HG03175 (cell line): Measurements from ENCODE around the gene CDC42BPA.
"Not testable (repeated sequence)": the region's sequence is repeated elsewhere in the genome, so short reads cannot be mapped to it uniquely, and the experiment has no call there.

ENCODE experiments used
- ATAC-seq: cut with Tn5 transposase; IDR thresholded peaks from one replicate; pipeline ENCODE4 v1.9.1; 2021; ENCODE audit warnings: mild to moderate bottlenecking, moderate library complexity; ENCODE audit not compliant: unreplicated experiment

Gene CDC42BPA, protein sequence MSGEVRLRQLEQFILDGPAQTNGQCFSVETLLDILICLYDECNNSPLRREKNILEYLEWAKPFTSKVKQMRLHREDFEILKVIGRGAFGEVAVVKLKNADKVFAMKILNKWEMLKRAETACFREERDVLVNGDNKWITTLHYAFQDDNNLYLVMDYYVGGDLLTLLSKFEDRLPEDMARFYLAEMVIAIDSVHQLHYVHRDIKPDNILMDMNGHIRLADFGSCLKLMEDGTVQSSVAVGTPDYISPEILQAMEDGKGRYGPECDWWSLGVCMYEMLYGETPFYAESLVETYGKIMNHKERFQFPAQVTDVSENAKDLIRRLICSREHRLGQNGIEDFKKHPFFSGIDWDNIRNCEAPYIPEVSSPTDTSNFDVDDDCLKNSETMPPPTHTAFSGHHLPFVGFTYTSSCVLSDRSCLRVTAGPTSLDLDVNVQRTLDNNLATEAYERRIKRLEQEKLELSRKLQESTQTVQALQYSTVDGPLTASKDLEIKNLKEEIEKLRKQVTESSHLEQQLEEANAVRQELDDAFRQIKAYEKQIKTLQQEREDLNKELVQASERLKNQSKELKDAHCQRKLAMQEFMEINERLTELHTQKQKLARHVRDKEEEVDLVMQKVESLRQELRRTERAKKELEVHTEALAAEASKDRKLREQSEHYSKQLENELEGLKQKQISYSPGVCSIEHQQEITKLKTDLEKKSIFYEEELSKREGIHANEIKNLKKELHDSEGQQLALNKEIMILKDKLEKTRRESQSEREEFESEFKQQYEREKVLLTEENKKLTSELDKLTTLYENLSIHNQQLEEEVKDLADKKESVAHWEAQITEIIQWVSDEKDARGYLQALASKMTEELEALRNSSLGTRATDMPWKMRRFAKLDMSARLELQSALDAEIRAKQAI (N-terminal part only)

DNA sequence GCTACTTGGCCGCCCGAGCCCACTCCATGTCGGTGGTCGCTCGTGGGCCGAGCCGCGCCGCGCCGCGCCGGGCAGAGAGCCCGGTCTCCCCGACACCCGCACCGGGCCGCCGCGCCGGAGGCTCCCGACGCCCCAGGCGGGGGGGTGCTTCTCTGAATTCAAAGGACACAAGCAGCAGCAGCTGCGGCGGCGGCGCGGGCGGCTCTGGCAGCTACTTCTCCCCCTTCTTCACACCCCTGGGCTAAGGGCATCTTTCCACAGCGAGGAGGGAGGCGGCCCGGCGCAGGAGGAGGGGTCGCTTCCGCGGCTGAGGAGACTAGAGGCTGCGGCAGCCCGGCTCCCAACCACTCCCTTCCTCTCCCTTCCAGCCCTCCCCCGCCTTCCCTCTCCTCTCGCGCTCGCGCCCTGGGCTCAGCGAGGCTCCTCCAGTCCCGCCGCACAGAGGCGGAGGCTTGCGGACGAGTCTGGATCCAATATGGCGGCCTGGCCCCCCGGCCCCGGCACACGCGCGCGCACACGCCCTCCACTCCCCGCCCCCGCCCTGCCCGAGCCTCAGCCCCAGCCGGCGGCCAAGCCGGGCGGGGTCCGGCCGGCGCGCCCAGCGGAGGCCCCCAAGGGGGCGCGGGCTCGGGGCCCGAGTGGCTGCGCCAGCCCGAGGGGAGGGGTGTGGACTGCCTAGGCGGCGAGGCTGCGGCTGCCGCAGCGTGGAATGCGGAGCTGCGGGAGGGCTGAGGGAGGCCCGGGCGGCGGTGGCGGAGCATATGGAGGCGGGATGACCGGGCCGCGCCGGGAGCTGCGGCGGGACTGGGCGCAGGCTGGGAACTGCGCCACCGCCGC, at the start of gene CDC42BPA:
TSS of gene CDC42BPA (minus strand) at position 477 of the 837 bp plus-strand sequence. CDS start 1,310 bp downstream, outside the sequence.
- peak; percentile 40 for ATAC-seq

DNA sequence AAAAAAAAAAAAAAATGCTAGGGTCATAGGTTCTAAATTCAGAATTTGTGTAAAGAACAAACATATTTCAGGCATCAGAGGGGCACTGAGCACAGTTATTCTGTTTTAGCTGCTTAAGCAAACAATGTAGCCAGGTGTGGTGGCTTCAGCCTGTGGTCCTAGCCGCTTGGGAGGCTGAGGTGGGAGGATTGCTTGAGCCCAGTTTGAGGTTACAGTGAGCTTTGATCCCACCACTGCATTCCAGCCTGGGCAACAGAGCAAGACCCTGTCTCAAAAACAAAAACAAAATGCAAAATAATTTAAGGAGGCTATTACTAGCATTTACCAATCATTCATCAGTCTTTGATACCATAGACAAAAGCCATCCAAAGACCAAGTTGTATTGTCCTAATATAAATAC, 49.7 kb upstream of the CDC42BPA start:
- no peak for ATAC-seq

DNA sequence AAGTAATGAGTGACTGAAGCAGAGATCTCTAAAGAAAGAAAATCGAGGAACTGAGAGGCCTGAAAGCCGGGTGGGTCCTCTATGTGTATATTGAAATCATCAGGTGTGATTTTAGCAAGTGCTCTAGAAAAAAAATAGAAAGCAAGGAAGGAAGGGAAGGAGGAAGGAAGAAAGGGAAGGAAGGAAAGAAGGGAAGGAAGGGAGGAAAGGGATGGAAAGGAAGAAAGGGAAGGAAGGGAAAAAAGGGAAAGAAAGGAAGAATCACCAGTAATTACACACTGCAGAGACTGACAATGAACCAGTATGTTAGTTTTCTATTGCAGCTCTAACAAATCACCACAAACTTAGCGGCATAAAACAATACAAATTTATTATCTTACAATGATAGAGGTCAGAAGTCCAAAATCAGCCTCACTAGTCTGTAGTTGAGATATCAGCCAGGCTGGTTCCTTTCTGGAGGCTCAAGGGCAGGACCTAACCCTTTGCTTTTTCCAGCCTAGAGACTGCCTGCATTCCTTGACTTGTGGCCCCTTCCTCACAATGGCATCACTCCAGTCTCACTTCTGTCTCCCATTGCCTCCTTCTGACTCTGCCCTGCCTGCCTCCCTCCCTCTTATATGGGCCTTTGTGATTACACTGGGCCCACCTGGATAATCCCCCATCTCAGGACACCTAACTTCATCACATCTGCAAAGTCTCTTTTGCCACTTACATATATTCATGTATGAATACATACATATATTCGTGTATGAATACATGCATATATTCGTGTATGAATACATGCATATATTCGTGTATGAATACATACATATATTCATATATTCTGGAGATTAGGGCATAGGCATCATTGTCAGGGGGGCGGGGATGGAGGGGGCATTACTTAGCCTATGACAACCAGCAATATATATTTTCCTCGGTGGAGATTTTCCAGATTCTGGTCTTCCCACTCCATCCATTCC, 47.5 kb upstream of the CDC42BPA start:
- ATAC-seq = no peak

DNA sequence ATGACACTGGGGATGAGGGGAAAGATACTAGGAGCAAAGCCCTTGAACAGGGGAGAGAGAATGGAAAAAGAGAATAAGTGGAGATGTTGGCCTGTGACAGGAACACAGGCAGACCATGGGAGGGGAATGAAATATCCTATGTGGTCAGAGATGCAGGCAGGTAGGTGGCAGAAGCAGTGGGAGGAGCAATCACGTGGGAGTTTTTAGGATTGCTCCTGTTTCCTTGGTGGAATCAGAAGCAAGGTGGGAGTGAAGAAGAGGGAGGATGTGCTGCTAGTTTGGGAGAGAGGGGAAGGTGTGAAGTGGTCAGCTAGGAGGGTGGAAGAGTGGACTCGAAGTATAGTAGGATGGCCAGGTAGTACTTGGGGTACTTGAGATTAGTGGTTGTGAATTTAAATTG, 46.4 kb upstream of the CDC42BPA start:
- no peak for ATAC-seq

DNA sequence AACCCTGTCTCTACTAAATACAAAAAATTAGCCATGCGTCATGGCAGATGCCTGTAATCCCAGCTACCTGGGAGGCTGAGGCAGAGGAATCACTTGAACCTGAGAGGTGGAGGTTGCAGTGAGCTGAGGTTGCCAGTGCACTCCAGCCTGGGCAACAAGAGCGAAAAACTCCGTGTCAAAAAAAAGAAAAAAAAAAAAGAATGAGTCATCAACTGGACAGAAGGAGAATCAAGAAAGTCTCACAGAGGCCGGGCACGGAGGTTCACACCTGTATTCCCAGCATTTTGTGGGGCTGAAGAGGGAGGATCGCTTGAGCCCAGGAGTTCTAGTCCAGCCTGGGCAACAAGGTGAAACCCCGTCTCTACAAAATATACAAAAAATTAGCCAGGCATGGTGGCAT, 45.5 kb upstream of the CDC42BPA start:
- ATAC-seq = no peak

DNA sequence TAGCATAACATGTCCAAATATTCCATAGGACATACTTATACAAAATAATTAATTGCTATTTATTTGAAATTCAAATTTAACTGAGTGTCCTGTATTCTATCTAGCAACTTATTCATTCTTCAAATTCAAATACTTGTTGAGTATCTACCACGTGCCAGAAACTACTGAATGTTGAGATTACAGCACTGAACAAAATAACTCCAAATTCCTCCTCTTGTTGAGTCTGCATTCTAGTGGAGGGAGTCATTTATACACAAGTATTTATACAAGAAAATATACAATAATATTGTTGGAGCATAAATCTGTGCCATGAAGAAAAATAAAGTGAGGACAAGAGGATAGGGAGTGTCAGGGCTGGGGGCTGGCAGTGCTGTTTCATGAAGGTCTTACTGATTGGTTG, 43.7 kb upstream of the CDC42BPA start:
- ATAC-seq = no peak

DNA sequence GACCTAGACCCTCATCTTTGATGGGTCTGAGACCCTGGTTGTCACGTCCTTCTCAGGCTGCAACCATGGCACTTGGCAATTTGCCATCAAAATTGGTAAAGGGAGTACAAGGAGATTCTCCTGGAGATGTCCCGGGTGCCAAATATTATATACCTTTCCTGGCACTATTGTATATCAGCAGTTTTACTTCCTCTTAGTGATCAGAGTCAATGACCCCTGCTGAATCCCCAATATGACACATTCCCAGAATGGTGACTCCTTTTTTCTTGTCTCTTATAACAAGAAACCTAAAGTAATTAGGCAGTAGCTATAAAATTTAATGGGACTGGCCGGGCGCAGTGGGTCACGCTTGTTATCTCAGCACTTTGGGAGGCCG, 39.6 kb upstream of the CDC42BPA start:
- ATAC-seq = no peak

DNA sequence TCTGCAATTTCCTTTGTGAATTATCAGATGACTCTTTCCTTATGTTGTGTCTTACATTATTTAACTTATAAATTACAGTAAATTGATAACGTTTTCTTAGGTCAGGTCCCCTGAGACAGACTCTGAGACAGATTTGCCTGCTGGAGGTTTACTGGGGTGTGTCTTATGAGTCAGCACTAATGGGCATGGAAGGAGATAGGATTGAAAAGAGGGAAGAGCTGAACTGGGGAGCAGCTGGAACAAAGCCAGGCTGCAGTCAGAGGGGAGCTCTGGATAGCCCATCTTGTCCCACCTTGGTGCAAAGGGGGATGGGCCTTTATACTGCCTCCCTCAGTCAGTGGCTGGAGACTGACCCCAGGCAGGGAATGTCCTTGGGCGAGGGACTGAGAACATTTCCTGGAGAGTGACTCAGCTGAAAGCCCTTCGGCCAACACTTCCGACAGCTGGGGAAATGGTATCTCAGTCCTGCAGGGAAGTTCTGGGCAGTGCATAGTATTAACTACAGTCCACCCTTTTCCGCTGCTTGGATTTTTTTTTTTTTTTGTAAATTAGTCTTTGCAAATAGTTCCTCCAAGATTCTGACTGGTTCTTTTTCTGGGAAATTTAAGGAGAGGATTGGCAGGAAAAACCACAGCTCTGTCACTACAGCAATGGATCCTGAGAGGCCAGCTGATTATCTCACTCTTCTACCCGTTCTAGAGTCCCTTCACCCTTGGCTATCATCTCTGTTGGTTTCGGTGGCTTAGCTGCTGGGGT, 39.1 kb upstream of the CDC42BPA start:
- no peak for ATAC-seq

DNA sequence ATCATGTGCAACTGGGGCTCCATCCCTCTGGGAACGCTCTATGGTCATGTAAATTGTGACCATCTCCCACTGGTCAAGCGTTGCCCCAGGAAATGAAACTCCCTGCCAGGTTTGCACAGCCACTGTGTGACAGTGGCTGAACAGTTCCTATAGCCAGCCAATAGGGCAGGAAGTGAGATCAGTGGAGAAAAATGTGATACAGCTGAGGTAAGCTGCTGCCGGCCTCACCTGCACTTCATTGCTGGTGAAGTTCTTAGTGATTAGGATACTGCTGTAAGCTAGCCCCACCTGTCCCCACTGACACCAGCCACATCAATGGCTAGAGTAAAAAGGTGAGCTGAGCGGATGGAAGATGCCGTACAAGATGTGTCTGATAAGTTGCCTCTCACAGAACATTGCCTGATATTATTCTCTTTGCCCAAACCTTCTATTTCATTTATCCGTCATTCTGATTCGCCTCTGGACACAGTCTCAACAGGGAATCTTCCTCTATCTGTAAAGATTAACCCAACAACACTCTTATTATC, 38.4 kb upstream of the CDC42BPA start:
- ATAC-seq = no peak

DNA sequence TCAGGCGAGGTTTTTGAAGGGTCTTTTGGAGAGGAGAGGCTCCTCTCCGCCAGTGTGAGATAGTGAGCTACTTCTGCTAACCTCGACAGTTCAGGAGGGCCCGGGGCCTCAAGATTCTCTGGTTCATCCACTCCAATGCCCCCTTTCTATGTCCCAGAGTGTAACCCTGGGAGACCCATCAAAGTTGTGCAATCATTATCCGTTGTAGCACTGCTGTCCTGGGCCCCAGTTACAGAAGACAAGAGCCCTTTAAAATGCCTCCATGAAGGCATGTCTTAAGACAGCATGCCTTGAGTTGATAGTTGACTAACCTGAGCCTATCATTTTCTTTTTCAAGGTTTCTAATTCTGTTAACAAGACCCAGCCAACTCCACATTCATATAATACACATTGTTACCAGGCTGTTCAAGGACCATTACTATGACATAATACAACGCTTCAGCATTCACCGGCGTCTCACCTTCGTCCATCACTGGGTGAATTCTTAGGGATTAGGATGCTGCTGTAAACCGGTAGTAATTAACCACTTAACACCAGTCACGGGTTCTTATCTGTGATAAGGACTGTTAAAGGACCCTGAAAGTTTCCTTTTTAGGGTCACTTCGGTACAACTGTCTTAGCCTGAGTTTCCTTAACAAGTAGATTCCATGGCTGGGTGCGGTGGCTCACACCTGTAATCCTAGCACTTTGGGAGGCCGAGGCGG, 37.4 kb upstream of the CDC42BPA start:
- ATAC-seq = no peak

DNA sequence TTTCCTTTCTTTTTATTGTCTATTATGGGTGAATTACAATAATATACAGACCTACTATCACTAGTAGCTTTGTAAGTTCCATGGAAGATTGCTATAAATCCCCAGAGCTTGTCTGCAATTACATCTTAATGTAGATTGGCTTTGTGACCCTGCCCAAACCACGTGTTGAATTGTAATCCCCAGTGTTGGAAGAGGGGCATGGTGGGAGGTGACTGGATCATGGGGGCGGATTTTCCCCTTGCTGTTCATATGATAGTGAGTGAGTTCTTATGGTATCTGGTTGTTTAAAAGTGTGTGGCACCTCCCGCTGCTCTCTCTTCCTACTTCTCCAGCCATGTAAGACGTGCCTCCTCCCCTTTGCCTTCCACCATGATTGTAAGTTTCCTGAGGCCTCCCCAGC, 34.9 kb upstream of the CDC42BPA start:
- no peak for ATAC-seq

DNA sequence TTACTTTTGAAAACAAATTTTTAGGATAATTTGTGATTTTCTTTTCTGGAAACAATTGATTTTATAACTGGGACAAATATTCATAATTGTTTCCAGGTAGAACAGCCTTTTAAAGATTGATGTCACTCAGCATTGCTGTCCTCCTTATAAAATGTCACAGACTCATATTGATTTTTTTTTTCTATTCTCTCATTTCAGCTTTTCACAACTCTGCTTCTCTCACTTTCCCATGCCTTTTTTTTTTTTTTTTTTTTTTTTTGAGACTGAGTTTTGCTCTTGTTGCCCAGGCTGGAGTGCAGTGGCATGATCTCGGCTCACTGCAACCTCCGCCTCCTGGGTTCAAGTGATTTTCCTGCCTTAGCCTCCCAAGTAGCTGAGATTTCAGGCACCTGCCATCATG, 33.9 kb upstream of the CDC42BPA start:
- ATAC-seq = not testable (repeated sequence)

DNA sequence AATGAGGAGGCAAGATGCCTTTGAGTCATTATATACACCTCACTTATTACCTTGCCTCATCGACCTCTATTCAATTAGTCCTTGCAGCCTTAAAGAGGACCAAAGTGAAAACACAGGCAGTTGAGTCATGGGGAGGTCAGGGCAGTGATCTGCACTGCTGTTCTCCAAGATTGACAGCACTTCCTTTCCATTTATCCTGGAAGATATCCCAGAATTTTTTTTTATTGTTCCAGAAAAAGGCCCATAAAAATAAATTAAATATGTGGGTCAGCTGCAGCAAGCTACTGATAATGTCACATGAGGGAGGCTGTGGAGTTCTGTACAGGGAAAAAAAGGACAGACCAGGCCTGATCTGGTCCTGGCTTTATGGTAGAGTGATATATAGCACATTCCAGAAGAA, 33.2 kb upstream of the CDC42BPA start:
- no peak for ATAC-seq

DNA sequence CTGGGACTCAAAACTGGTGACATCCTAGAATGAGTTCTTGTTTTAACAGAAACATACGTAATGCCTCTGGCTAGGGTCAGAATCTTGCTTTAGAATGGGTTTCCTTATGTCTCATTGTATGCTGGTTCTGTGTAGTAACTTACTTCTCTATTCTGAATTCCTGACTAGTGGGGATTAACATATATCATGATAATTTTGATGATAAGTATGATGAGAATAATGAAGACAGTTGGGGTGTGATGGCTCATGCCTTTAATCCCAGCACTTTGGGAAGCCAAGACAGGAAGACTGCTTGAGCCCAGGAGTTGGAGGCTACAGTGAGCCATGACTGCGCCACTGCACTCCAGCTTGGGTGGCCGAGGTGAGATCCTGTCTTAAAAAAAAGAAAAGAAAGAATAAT, 31.7 kb upstream of the CDC42BPA start:
- ATAC-seq = no peak

DNA sequence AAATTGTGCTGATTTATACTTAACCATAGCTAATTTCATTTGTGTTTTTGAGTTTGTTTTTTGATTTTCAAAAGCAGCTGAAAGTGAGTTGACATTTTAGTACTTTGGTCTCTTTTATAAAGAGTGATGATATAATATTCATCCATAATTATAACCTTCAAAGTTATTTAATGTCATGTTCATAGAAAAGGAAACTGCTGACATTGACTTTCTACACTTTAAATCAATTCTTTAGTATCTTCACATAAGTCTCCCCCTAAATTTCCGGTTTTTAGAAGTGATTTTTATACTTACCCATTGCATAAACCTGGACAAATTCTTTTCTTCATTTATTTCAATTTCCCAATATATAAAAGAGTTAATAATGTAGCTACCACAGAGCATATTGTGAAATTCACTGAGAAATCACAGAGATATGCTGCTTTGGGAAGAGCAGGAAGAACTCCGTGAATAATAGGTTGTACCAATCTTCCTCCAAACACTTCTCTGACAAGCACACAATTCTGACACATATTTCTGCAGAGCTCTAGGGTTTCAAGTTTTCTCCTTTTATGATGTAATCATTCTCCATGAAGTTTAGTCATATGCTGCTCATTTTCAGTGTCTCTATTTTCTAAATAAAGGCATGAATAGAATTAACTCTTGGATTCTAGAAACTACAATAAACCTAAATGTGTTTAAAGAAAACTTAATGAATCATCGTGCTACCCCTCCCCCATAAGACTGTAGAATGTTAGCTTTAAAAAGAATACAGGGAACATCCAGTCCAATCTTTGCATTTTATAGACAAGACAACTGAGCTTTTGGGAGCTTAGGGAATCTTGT, 25.6 kb upstream of the CDC42BPA start:
- no peak for ATAC-seq

DNA sequence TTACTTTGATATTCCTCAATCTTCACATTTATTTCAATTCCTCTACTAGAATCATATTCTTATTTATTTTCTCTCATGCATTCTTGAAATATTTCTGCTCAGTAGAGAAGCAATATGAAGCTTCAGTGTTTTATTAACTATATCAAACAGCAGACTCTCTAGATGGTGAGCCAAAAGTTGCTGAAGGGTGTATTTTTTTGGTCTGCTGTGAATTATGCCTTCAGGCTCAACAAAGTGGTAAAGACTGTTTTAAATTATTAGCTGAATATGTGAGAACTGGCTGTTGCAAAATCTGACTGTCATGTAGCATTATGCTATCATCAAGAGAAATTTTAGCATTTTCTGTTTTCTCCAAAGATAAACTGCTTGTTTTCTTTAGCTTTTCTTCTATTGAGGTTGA, 24.9 kb upstream of the CDC42BPA start:
- no peak for ATAC-seq

DNA sequence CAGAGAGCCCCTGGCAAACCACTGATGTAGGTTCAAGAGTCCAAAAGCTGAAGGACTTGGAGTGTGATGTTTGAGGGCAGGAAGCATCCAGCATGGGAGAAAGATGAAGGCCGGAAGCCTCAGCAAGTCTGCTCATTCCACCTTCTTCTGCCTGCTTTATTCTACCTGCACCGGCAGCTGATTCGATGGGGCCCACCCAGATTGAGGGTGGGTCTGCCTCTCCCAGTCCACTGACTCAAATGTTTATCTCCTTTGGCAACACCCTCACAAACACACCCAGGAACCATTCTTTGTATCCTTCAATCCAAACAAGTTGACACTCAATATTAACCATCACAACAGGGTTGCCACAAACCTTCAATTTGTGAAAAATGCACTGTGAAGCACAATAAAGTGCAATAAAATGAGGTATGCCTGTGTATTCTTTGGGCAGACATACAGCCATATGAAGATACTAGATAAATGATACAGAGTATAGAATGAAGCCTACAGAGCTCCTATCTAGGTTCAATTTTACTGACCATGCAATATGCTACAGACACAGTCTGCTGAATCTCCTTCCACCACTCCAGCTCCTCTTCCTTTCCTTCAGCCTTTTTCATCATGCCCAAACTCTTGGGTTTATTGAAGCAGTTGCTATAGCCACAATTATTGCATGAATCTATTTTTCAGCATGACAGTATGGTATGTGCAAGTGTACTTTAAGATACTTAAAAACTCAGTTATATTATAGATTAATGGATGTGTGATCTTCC, 24.0 kb upstream of the CDC42BPA start:
- ATAC-seq = no peak
